ENCODE measurements around the gene FAM241B. TPM values are rescaled to one million over a fixed set of nuclear protein-coding genes. Genes with fewer than 3 reads are reported as not detected.

The FAM241B gene
- total and polyA plus RNA-seq, 10 donors, result 0.77 to 3.2 (median 1.8) TPM

- DNase-seq, result no peak
- intact Hi-C loops (cut with DNase I; ENCODE audit: low total_unique reads), result no loop called here
- Histone ChIP-seq H3K4me3 (no peak overlapping the region), H3K36me3 (no peaks in the 10 kb centered on the region), H3K4me1 (no peaks in the 10 kb centered on the region), H3K27ac (no peak overlapping the region), H3K27me3 (replicated peaks in 1 of 7) (peaks cover 0 to 9% (median 0%) of the 10 kb centered on the region in 7 donors), H3K9me3 (no peaks in the 10 kb centered on the region)
- TF ChIP-seq POLR2AphosphoS5 (IDR thresholded peaks at IDR 0.05) (no peak), CTCF (IDR thresholded peaks at IDR 0.05 in 8 of 11, conservative IDR thresholded peaks at IDR 0.05 in 3 of 11) (no peak), POLR2A (IDR thresholded peaks at IDR 0.05) (no peak)
- WGBS, 5 donors, result 6 to 11% (median 7%) methylated on average over 3 of the region's 3 CpGs
Measured at GRCh38 chr10:69588358-69588757, 41.7 kb upstream of the FAM241B start.

DNA sequence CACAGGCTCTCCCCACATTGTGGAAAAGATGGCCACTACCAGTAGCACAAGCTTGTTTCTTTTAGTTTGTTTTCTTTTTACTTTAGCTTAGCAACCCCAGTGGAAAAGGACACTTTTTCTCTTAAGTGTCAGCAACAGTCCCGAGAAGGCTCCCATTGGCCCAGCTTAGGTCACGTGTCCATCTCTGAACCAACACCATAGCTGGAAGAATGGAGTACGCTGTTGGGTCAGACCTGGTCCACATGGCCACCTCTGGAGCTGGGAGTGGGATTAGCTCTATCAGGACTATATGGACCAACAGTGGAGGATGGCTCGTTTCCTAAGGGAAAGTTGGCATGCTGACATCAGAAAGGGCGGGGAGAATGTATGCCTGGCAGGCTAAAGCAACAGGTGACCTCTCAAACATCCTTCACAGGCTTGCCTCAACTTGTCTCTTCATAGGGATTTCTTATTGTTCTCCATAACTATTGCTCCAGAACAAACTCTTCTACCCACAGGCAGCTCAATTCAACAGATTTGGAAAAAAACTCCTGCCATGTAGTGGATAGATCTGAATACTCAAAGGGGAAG is 29.2 kb upstream of the FAM241B start:
- Histone ChIP-seq H3K27ac (no peak overlapping the region), H3K9me3 (peaks cover 0 to 11% (median 0%) of the 10 kb centered on the region in 8 donors), H3K36me3 (no peaks in the 10 kb centered on the region), H3K27me3 (replicated peaks in 1 of 7) (peaks cover 0 to 55% (median 0%) of the 10 kb centered on the region in 7 donors), H3K4me1 (no peaks in the 10 kb centered on the region), H3K4me3 (no peak overlapping the region)
- WGBS, 5 donors, result 62 to 79% (median 74%) methylated on average over 5 of the region's 5 CpGs
- intact Hi-C loops (cut with DNase I; ENCODE audit: low total_unique reads), result no loop called here
- TF ChIP-seq CTCF (IDR thresholded peaks at IDR 0.05 in 8 of 11, conservative IDR thresholded peaks at IDR 0.05 in 3 of 11), result no peak
- TF ChIP-seq POLR2A (IDR thresholded peaks at IDR 0.05), result no peak
- TF ChIP-seq POLR2AphosphoS5 (IDR thresholded peaks at IDR 0.05), result no peak
- no peak for DNase-seq

- no peak for DNase-seq
- intact Hi-C loops (cut with DNase I; ENCODE audit: low total_unique reads), result no loop called here
- H3K27me3 ChIP-seq (replicated peaks in 1 of 7), result peaks cover 0 to 24% (median 0%) of the 10 kb centered on the region in 7 donors
- WGBS, 5 donors, result 48 to 96% (median 84%) methylated on average over 1 of the region's 1 CpG
- TF ChIP-seq CTCF (IDR thresholded peaks at IDR 0.05 in 8 of 11, conservative IDR thresholded peaks at IDR 0.05 in 3 of 11) (no peak), POLR2A (IDR thresholded peaks at IDR 0.05) (no peak), POLR2AphosphoS5 (IDR thresholded peaks at IDR 0.05) (no peak)
- H3K4me1 ChIP-seq, result no peaks in the 10 kb centered on the region
- H3K36me3 ChIP-seq, result no peaks in the 10 kb centered on the region
- H3K4me3 ChIP-seq, result no peak overlapping the region
- no peak overlapping the region for H3K27ac ChIP-seq
- peaks cover 0 to 37% (median 25%) of the 10 kb centered on the region in 8 donors for H3K9me3 ChIP-seq
Measured at GRCh38 chr10:69609077-69609476, 21.0 kb upstream of the FAM241B start.

GRCh38 chr10:69612760-69613159 is 17.3 kb upstream of the FAM241B start:
- Histone ChIP-seq H3K27ac (no peak overlapping the region), H3K27me3 (replicated peaks in 1 of 7) (peaks cover 0 to 14% (median 0%) of the 10 kb centered on the region in 7 donors), H3K4me3 (no peak overlapping the region), H3K4me1 (no peaks in the 10 kb centered on the region), H3K9me3 (peaks cover 0 to 33% (median 25%) of the 10 kb centered on the region in 8 donors), H3K36me3 (no peaks in the 10 kb centered on the region)
- intact Hi-C loops (cut with DNase I; ENCODE audit: low total_unique reads), result no loop called here
- no peak for TF ChIP-seq CTCF (IDR thresholded peaks at IDR 0.05 in 8 of 11, conservative IDR thresholded peaks at IDR 0.05 in 3 of 11)
- DNase-seq, result no peak

All from spleen (tissue), 11 donors.